Measurements from ENCODE around the gene TNFRSF12A.

The TNFRSF12A gene

DNA sequence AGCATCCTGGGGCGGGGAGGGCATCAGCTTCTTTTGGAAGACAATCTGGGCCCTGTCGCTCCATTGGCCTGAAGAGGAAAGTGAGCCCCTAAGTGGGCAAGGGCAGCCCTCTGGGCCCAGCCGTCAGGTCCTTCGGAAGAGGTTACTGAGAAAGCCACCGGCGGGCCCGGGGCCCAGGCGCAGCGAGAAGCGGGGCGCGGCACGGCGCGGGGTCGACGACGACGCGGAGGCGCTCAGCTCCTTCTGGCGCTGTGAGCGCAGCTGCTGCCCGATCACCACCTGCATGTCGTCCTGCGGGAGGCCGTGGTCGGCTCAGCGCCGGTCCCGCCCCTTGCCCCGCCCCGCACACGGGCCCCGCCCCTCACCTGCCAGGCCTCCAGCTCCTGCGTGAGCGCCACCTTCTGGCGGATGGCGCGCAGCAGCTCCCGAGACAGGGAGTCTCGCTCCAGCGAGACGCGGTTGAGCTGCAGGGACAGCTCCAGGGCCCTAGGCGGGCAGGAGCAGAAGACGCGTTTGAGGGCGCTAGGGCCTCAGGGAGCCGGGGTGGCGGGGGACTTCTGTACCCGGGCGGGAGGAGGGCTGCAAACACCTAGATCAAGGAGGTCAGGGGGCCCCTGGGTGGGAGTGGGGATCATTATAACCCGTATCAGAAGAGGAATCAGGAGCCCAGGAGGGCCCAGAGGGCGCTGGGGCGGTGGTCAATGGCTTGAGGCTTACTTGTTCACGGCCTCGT, 8.0 kb downstream of the TNFRSF12A start:
- no peak for DNase-seq (ENCODE audit: extremely low read depth, low read depth)
- TF ChIP-seq, protein P1, sequence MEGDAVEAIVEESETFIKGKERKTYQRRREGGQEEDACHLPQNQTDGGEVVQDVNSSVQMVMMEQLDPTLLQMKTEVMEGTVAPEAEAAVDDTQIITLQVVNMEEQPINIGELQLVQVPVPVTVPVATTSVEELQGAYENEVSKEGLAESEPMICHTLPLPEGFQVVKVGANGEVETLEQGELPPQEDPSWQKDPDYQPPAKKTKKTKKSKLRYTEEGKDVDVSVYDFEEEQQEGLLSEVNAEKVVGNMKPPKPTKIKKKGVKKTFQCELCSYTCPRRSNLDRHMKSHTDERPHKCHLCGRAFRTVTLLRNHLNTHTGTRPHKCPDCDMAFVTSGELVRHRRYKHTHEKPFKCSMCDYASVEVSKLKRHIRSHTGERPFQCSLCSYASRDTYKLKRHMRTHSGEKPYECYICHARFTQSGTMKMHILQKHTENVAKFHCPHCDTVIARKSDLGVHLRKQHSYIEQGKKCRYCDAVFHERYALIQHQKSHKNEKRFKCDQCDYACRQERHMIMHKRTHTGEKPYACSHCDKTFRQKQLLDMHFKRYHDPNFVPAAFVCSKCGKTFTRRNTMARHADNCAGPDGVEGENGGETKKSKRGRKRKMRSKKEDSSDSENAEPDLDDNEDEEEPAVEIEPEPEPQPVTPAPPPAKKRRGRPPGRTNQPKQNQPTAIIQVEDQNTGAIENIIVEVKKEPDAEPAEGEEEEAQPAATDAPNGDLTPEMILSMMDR (IDR thresholded peaks at IDR 0.05; ENCODE audit: low read depth, low read length), result peak; percentile 50

DNA sequence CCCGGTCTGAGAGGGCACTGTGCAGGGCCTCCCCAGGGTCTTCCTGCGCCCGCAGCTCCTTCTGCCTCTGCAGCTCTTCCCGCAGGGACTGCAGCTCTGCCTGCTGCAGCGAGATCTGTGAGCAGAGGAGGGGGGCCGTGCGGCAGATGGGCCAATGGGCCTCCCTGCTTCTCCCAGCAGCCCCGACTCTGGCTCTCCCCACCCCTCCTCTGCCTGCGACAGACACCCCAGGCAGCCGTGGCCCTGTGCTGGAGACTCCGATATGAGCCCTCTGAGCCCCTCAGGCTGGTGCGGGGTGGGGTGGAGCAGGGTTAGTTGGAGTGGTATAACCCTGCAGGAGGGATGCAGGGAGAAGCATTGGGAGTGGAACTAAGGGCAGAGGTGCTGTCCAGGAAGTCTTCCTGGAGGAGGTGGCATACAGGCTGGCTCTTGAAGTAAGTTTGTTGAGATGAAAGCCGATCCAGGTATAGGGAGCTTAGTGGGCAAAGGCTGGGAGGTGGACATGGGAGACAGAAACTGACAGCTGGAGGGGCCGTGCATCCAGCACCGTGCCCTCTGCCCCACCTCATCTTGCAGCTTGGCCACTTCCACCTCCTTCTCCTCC, 8.7 kb downstream of the TNFRSF12A start:
- no peak for DNase-seq (ENCODE audit: extremely low read depth, low read depth)
- TF ChIP-seq, protein P1 (IDR thresholded peaks at IDR 0.05; ENCODE audit: low read depth, low read length), result no peak

DNA sequence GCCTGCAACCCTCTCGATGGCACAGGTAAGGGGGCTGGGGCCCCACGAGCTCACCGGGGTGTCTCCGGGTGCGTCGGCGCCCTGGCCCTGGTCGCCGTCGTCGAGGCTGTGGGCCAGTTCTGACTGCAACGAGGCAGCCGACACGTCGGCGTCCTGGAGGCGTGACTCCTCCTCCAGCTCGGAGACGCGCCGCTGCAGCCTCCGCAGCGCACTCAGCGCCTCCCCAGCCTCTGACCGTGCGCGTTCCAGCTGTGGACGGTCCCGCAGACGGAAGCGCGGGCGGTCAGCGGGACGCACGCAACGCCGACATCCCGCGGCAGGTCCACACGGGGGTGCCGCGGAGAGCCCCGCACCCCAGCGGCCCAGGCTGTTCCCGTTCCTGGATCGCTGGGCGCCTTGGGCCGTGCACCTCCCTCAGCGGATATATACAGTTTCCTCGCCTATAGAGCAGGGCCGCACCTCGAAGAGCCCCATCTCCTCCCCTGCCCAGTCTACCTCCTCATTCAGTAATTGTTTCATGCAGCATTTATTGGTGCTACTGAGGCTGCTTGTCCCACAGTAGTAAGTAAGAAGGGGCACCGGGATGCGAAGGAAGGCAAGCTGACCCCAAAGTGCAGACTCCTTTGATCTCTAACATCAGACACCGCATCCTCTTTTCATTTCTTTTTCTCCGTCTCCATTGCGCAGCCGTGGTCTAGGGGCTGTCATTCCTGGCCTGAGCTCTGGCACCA, 9.5 kb downstream of the TNFRSF12A start:
- DNase-seq (ENCODE audit: extremely low read depth, low read depth), result no peak
- TF ChIP-seq, protein P1 (IDR thresholded peaks at IDR 0.05; ENCODE audit: low read depth, low read length), result no peak

DNA sequence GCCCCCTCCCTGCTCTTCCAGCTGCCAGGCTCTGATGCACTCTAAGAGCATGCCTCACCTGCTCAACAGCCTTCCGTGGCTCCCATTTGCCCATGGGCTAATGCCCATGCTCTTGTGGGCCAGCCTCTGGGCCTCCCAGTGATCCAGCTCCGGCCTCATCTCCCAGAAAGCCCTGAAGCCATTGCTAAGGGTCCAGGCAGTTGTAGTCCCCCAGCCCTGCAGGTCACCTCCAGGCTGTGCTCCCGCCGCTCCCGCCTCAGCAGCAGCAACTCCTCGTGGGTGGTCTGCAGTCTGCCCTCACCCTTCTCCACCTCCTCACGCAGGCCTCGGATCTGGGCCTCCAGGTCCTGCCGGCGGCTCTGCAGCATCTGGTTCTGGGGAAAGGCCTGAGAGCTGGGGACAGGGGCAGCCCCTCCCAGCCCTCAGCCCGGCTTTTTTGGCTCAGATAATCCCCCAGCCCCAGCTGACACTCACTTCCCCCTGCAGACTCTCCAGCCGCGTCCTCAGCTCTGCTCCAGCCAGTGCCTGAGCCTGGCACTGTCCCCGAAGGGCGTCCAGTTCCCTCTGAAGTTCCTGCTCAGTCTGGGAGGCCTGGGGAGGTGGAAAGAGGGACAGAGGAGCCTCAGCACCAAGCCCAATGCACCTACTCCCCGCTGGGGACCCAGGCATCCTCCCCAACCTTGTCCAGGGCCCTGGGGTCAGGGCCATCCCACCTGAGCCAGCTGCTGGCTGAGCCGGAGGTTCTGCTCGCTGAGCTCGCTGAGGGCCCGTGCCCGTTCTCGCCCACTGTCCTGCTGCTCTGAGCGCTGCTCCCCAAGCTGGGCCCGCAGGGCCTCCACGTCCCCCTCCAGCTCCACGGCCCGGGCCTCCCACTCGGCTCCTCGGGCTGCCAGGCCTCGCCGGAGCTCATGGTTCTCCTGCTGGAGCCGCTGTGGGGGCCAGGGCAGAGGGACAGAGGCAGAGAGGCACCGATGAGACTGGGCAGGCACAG, 10.3 kb downstream of the TNFRSF12A start:
- no peak for DNase-seq (ENCODE audit: extremely low read depth, low read depth)
- TF ChIP-seq, protein P1 (IDR thresholded peaks at IDR 0.05; ENCODE audit: low read depth, low read length), result no peak

- TF ChIP-seq, protein P1 (IDR thresholded peaks at IDR 0.05; ENCODE audit: low read depth, low read length), result no peak
Observed at GRCh38 chr16:3032624-3033023, 12.5 kb downstream of the TNFRSF12A start.

DNA sequence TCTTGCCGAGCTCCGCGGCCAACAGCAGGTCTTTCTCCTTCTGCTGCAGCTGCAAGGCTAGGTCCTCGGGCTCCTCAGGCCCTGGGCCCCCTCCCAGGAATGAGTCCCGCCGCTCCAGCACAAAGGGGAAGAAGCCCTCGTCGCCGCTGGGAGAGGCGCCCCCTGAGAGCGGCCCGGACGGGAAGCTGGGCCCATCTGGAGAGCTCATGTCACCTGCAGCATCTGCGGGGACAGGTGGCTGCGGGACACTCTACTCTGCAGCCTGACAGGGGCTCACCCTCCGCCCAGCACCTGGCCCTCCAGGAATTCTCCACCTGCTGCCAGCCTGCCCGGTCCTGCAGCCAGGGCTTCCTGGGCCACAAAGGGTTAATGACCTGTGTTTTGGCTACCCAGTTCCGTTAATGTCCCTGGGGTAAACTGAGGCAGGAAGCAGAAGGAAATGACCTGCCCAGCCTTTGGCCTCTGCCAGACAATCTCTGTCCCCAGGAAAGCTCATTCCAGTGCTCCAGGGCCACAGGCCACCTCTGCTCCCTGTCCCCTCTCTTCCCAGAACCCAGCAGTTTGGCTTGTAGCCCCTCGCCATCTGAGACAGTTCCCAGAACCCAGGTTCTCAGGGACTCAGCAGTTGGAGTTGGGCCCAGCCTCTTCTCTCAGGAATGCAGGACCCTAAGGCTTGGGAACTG, 15.3 kb downstream of the TNFRSF12A start:
- TF ChIP-seq, protein P1 (IDR thresholded peaks at IDR 0.05; ENCODE audit: low read depth, low read length), result no peak

More at GRCh38 chr16:3032624-3033023, 12.5 kb downstream of the TNFRSF12A start:
- no peak for DNase-seq (ENCODE audit: extremely low read depth, low read depth)

More for the DNA sequence above, 15.3 kb downstream of the TNFRSF12A start:
- no peak for DNase-seq (ENCODE audit: extremely low read depth, low read depth)

All from AG09319 (cell line).